HL-60/S4 treated with retinoic acid at 250 ng/mL for 4 days and 3 days (cell line): ENCODE measurements around the gene PIP4K2B.

Experiments
- in situ Hi-C: fragments of 300-500 bp; cut with MboI; formaldehyde crosslinking; loops from 2 replicates; pipeline ENCODE4 v1.7.0; 2022; ENCODE audit warnings: low sequenced_read_pairs

The PIP4K2B gene

DNA sequence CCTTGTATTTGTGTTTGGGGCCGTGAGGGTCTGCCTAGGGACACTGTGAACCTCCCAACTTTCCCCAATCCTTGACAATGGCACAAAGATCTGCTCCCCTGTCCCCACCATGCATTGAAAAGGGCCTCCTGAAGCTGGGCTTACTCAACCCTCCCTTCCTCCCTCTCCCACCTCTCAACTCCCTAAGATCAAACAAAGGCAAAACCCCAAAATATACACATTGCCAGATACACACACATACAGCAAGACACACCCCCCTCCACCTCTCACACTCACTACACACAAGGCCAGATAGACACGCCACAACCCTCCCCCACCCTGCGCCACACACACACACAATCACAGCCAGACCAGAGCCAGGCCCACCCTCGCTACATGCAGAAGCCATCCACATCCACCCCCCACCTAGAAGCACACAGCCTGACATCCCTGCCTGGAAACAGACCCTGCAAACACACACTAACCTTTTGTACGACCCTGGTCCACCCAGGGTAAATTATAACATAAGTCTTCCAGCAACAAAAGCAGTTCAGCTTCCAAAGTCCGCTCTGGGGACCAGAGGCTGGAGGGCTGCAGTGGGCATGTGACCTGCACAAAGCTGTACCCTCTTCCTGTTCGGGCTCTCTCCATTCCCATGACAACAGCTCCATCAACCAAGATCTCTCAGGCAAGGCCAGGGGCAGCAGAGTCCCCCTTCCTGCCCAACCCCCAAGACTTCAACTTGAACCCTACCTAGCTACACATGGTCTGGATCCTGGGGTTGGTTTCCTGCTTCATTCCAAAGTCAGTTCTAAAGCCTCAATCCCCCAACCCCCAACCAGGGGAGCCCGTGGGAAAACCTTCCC is 53.1 kb downstream of the PIP4K2B start:
- in situ Hi-C loops = no loop called here

GRCh38 chr17:38745545-38745944 is 53.8 kb downstream of the PIP4K2B start:
- in situ Hi-C loops = no loop called here

DNA sequence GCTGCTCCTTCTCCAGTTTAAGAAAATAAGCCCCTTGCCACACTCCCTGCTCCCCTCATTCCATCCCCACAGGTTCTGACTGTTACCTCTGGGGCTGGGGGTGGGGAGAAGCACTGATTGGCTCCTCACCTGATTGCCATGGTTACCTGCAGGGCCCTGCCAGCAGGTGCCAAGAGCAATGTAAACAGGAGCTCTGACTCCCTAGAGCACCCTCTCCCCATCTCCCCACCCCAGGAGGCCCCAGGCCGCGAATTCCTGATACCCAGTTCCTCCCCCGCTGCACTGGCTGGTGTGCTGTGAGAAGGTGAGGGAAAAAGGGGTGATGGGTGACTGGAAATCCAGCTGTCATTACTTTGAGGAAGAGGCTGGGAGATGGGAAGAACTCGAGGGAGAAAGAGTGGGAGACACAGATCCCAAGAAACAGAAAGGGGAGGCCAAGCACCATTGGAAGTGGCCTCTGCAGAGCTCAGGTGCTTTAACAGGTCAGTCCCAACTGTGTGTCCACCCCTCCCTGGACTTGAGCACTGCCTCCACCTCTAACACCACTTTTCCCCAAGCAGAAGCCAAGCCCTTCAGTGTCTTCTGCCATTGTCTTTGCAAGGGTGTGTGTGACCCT is 55.7 kb downstream of the PIP4K2B start:
- in situ Hi-C loops = no loop called here

DNA sequence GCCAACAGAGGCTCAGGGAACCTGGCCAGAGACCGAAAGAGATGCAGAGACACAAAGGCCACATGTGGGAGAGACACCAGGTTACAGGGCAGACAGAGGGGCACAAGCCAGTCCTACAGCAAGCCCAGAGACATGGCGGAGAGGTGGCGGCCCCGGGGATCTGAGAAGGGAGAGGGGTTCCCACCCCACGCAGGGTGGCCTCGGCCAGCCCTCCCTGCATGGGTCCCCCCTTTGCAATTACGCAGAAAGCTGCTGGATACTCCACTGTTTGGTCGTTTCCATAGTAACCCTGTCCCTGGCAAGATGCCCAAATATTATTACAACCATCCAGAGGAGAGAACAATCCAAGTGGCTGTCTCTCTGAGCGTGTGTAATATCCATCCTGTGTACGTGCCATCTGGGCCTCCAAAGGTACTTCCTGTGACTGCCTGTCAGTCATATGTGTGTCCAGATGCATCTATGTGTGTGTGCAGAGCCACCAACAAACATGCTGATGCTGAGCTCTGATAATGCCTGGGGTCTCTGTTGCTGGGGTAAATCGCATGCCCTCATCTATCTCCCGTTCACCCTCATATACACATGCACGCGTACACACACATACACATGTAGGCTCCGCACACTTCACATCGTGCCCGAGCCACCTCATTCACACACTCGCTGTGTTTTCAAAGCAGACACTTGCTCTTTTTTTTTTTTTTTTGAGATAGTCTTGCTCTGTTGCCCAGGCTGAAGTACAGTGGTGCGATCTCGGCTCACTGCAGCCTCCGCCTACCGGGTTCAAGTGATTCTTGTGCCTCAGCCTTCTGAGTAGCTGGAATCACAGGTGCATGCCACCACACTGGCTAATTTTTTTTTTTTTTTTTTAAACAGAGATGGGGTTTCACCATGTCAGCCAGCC is 56.7 kb downstream of the PIP4K2B start:
- in situ Hi-C loops = no loop called here

GRCh38 chr17:38741921-38742410 is 57.4 kb downstream of the PIP4K2B start:
- in situ Hi-C loops = no loop called here

DNA sequence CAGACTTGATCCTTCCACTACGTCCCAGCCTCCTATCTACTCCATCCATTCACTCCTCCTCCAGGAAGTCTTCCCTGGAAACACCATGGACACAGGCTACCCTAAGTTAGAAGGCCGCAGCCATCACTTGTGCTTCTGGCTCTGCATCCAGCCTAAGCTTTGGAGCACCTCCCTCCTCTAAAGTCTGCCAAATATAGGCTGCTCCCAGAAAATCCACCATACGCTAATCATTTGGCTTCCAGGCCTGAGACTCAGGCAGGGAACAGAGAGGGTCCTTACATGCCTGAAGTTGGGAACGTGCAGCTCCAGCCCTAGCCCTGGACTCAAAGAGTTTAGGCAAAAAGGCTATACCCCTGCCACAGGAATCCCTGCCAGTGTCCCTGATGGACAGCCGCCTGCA is 57.9 kb downstream of the PIP4K2B start:
- in situ Hi-C loops = no loop called here

GRCh38 chr17:38740806-38741205 is 58.5 kb downstream of the PIP4K2B start:
- in situ Hi-C loops = no loop called here

DNA sequence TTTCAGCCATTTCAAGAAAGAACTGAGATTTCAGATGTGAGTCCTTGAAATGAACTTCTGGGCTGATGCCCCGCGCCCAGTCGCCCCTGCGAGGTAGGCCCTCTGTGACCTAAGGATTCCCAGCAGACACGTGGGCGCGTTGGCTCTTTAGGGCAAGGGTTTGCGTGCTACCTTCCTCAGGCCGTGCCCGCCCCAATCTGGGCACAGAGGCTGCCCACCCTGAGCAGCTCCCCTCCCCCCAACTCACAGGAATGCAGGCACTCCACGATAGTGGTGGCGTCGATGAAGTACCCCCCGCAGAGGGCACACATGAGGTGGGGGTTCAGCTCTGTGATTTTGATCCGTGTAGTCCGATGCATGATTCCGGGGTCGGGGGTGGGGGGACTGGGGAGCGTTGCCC is 59.3 kb downstream of the PIP4K2B start:
- in situ Hi-C loops = no loop called here

- in situ Hi-C loops = no loop called here
Measured at GRCh38 chr17:38739305-38739704, 60.1 kb downstream of the PIP4K2B start.

GRCh38 chr17:38738686-38739085 is 60.7 kb downstream of the PIP4K2B start:
- in situ Hi-C loops = no loop called here

DNA sequence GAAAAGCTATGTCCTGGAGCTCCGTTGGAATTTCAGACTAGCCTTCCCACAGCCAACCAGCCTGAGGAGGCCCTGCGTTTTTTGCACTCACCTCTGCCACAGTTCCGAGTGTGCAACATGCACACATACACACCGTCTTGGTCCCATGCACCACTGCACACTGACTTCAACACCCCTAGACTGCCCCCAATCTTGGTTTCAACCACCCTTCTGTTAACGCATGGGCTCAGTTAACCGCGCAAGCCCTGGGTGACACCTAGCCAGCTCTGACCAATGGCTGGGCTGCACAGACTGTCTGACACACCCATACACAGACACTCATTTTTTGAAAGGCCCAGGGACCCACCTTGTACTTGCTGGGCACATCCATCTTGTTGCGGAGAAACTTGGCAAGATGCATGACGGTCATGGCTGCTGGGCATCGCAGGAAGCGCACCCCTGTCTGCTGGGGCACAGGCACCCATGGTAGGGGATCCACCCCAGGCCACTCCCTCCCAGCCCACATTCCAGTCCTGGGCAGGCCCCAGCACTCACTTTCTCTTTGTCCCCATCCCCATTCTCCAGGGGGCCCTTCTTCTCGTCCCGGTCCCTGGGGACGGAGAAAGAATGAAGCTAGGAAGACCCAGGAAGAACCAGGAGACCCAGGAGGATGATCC is 61.2 kb downstream of the PIP4K2B start:
- in situ Hi-C loops = no loop called here

- in situ Hi-C loops = no loop called here
Measured at GRCh38 chr17:38735161-38735997, 64.0 kb downstream of the PIP4K2B start.

GRCh38 chr17:38733982-38734973 is 65.1 kb downstream of the PIP4K2B start:
- in situ Hi-C loops = no loop called here

- in situ Hi-C loops = no loop called here
Measured at GRCh38 chr17:38733282-38733981, 65.9 kb downstream of the PIP4K2B start.

DNA sequence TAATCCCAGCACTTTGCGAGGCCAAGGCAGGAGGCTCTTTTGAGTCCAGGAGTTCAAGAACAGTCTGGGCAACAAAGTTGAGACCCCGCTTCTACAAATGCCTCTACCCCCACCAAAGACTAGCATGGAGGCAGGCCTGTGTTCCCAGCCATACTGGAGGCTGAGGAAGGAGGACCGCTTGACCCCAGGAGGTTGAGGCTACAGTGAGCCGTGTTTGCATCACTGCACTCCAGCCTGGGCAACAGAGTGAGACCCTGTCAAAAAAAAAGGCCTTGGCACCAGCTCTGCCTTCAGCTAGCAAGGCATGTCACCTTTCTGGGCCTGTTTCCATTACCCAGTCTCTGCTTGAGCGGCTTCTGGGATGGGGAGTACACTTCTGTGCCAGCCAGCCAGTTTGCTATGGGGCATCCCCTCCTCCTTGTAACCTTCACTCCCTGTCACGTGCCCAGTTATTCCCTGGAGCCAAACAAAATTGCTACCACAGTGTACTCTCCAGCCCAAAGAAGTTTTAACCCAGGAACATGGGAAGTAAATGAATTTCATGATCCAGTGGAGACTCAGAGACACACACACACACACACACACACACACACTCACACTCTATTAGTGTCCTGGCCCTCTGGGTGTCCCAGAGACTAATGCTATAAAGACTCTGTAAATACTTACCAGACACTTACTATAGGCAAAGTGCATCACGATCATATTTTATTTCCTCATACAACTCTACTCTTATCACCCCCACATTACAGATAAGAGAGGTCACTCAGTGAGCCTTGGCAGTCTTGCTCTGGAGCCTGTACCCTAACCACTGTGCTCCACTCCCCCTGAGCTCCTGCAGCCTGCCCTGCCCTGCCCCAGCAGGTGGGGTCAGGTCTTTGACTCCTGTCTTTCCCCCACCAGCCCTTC is 66.7 kb downstream of the PIP4K2B start:
- in situ Hi-C loops = no loop called here

- in situ Hi-C loops = no loop called here
Measured at GRCh38 chr17:38731526-38732294, 67.6 kb downstream of the PIP4K2B start.
